DMS79 (cell line): ENCODE data around the gene KDM5A.
"Not testable (repeated sequence)": the region's sequence is repeated elsewhere in the genome, so short reads cannot be mapped to it uniquely, and the experiment has no call there.

ENCODE experiments used
- DNase-seq: peaks from one replicate; lab custom pipeline; 2025; lab: John Stamatoyannopoulos, UW

The KDM5A gene

DNA sequence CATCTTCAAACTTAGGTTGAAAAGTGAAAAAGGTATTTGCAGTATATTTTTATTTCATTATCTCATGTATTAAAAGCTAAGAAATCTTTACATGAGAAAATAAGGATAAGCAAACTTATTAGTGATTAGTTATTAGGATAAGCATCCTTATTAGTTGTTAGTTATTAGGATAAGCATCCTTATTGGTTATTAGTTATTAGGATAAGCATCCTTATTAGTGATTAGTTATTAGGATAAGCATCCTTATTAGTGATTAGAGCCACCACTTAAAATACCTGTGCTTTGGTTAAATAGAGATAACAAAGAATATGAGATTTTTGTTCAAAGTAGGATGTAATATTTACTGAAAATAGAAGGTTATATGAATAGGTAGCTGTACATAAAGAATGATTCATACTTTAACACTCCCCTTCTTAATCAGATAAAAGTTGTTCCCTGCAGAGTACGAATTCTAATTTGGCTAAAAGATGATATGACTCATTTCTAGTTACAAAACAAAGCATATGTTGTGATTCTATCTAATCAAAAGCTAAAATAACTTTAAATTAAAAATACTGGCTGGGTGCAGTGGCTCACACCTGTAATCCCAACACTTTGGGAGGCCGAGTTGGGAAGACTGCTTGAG, 56.4 kb downstream of the KDM5A start:
- no peak for DNase-seq

DNA sequence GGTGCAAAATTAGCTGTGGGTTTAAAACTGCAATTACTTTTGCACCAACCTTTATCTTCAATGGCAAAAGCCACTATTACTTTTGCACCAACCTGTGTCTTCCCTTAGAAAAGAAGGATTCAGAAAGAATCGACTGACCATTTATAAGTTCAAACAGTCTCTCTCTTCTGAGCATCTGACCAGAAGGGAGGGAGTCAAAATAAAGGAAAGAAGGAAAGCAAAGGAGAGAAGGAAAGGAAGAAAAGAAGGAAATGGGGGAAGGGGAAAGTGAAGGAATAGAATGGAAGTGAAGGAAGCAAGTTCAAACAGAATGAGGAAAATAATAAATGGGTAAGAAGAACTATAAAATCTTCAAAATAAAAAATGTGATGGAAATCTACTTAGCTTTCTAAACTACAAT, 57.8 kb downstream of the KDM5A start:
- no peak for DNase-seq

DNA sequence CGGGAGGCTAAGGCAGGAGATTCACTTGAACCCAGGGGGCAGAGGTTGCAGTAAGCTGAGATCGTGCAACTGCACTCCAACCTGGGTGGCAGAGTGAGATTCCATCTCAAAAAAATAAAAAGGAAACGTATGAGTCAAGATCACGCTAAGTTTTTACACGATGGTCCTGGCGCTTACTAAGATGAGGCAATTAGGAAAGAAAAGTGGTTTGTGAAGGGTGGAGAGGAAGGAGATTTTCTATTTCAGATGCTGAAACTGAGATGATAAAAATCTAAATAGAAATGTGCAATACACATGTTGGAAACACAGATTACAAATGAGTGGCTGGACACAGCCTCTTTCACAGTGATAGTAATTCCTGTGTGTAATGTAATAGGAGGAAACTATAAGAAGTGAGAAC, 63.2 kb downstream of the KDM5A start:
- no peak for DNase-seq

GRCh38 chr12:323507-323906, 65.6 kb downstream of the KDM5A start:
- DNase-seq, result no peak

DNA sequence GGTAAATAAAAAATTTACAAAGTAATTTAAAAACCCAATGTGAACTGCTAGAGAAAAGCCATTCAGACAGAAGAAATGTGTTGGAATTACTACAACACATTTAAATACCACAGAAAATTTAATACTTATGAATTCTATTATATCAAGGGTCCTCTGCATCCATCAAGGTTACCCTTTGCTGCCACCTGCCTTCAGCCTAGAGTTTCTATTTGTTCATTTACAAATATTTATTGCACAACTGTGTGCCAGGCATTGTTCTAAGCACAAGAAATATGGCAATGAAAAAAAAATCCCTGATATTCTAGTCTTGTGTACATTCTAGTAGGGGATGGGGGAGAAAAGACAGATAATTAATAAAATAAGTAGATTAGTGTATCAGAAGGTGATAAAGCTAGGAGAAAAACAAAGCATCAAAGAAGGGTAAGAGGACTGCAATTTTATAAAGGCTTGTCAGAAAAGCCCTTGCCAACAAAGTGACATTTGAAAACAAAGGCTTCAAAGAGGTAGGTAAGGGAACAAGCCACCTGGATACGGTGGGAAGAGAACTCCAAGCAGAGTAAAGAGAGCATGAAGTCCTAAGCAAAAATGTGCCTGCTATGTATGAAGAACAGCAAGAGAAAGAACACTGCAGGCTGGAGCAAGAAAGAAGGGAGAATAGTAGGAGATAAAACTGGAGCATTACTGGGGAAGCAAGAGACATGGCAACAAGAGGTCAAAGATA, 67.4 kb downstream of the KDM5A start:
- DNase-seq, result peak; percentile 11

DNA sequence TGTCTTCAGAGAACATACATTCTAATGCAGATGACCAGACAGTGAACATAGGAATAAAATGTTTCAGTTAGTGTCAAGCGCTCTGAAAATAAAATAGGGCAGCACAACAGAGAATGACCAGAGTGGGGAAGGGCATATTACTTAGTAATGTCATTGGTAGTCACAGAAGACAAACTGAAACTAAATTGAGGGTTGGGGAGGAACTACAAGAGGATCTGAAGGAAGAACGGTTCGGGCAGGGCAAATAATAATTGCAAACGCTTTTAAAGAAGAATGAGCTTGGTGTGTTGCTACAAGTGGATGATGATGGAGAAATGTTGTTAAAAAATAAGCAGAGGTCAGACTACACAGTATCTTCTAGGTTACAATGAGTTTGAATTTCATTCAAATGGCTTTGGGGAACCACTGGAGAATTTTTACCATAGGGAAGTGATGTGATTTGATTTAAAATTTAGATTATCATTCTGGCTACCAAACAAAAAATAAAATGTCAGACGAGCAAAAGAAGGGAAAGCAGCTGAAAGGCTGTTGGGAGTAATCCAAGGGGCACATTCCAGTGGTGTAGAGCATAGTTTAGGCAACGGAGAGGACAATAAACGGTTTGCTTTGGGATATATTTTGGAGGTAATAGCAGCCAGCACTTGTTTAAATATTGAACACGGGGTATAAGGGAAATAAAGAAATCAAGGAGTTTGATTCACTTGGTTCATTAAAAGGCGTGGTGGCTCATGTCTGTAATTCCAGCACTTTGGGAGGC, 70.2 kb downstream of the KDM5A start:
- DNase-seq, result no peak

DNA sequence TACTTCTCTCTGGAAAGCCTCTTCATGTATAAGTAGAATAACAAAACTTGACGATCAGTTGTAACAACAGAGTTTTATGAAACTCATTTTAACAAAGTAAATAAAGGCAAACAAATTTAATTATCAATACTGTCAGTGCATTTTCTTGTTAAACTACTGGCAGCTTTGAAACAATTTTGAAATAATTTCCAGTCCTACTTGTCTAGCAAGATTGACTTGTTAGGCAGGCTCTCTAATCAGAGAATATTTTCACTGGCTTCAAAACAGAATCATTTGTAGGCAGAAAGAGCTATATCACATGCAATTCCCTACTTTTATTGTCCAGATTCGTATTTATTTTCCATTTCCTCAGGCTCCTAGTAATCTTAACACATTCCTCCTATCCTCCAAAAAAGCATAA, 80.6 kb downstream of the KDM5A start:
- DNase-seq, result no peak

GRCh38 chr12:307406-307805, 81.7 kb downstream of the KDM5A start:
- DNase-seq, result no peak

DNA sequence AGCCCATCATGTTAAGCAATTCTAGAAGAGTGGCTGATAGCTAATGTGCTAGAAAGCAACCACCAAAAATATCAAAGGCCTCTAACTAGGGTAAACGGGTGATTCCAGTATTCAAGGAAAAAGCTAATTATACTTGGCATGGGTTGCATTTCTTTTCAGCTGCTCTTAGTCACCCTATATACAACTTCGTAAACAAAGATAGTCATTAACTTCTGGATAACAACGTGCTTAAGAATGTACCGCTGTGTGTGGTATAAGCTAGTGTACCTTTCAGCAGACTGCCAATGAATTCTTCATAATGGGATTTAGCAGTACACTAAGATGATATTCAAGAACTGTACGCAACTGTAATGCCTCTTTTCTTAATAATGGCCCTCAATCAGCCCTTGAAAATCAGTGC, 84.3 kb downstream of the KDM5A start:
- peak; percentile 26 for DNase-seq

- DNase-seq, result not testable (repeated sequence)
Observed at GRCh38 chr12:302766-303165, 86.4 kb downstream of the KDM5A start.

DNA sequence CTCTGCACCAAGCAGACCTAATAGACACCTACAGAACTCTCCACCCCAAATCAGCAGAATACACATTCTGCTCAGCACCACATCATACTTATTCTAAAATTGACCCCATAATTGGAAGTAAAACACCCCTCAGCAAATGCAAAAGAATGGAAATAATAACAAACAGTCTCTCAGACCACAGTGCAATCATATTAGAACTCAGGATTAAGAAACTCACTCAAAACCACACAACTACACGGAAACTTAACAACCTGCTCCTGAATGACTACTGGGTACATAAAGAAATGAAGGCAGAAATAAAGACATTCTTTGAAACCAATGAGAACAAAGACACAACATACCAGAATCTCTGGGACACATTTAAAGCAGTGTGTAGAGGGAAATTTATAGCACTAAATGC, 89.0 kb downstream of the KDM5A start:
- not testable (repeated sequence) for DNase-seq

- not testable (repeated sequence) for DNase-seq
Observed at GRCh38 chr12:299511-299910, 89.6 kb downstream of the KDM5A start.

DNA sequence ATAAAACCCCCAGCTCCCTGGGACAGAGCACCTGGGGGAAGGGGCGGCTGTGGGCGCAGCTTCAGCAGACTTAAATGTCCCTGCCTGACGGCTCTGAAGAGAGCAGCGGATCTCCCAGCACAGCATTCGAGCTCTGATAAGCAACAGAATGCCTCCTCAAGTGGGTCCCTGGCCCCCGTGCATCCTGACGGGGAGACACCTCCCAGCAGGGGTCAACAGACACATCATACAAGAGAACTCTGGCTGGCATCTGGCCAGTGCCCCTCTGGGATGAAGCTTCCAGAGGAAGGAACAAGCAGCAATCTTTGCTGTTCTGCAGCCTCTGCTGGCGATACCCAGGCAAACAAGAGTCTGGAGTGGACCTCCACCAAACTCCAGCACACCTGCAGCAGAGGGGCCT, 91.1 kb downstream of the KDM5A start:
- DNase-seq, result not testable (repeated sequence)

DNA sequence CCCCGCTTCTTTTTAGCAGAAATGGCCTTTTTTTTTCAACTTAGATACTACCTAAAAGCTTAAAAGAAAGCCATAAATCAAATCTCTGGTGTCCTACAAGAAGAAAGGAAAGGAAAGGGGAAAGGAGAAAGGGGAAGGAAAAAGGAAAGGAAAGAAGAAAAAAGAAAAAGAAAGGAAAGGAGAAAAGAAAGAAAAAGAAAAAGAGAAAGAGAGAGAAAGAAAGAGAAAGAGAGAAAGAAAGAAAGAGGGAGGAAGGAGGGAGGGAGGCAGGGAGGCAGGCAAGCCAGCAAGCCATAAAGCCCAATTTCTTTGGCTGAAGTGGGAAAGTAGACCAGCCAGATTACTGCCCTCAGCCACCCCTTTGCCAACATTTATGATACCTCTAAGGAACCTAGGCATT, 94.0 kb downstream of the KDM5A start:
- no peak for DNase-seq

DNA sequence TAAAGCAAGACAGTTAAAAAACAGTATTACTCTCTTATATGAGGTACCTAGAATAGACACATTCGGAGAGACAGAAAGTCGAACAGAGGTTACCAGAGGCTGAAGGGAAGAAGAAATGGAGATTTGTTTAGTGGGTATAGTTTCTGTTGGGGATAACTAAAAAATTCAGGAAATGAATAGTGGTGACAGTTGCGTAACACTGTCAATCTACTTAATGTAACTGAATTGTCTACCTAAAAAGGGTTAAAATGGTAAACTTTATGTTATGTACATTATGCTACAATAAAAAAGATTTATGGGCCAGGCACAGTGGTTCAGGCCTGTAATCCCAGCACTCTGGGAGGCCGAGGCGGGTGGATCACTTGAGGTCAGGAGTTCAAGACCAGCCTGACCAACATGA, 95.9 kb downstream of the KDM5A start:
- DNase-seq, result no peak

DNA sequence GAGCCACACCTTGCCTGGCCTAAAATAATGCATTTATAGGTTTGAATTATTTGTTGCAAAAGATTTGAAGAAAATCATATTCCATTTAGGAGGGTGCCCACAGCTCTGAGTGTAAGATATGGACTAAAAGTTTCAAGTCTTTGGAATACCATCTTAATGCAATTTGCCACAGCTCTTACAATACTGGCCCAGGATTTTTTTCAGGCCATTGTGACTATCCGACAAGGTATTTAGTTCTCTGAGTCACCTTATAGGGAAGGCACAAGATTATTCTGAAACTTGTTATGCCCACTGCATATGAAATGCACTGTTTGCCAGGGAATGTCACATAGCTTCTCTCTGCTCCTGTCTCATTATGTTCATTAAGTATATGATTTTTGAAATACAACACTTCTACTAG, 96.9 kb downstream of the KDM5A start:
- DNase-seq, result no peak

GRCh38 chr12:291153-291723, 97.9 kb downstream of the KDM5A start:
- DNase-seq, result no peak

- DNase-seq, result no peak
Observed at GRCh38 chr12:288687-289086, 100.4 kb downstream of the KDM5A start.

DNA sequence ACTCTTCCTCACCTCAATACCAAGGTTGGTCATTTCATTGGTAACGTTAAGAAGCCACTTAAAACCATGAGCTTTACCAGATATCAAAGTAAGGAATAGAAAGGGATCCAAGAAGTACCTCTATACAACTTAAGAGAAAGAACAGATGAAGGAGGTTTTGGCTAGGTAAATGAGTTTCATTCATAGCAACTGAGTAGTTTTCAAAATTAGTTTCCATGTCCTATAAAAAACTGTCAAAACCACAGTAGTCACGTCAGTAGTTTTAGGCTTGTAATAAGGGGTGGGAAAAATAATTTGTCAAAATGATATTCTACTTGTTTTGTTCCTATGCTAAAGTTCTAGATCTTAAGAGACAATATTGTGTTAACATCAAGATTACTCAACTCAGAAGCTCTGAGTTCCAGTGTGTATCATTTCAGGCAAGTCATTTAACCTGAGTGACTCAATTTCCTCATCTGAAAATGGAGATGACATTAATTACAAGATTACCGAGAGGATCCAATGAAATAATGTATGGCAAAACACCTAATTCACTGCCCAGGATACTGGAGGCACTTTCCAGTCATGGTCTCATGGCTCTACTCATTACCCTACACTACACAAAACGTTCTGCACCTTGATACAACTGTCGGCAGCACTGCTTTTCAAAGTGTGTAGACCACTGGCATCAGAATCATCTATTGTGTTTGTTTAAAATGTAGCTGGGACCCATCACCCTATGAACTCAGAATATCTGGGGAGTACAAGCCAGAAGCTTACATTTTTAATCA, 102.4 kb downstream of the KDM5A start:
- no peak for DNase-seq

DNA sequence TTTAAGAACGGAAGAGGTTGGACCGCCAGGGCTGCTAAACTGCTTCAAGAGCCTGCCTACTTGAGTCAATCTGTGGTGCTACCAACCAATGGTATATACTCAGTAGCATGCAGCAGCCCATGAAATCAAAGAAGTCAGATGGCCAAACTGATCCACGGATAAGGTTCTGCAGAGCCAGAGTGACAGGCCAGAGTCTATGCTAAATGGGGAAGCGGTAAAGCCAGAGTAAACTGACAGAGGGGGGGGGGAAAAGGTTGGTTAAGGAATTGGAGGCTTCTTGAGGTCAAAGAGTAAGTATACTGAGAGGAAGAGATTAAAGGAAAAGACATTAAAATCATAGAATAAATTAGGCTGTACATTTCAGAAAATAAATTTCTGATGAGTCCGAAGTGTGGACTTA, 111.1 kb downstream of the KDM5A start:
- no peak for DNase-seq

DNA sequence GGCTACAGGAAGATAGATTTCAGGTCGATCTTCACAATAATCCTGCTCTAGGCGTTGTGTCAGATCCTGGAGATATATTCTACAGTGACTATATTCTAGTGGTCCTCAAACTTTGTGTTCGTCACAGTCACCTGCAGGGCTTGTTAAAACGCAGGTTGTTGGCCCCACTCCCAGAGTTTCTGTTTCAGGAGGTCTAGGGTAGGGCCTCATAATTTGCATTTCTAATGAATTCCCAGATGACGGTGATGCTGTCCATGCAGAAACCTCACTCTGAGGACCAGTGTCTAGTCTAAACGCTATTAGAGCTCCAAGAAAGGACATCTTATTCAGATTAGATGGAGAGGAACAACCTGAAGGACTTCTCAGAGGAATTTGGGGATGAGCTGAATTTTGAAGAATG, 113.3 kb downstream of the KDM5A start:
- no peak for DNase-seq

DNA sequence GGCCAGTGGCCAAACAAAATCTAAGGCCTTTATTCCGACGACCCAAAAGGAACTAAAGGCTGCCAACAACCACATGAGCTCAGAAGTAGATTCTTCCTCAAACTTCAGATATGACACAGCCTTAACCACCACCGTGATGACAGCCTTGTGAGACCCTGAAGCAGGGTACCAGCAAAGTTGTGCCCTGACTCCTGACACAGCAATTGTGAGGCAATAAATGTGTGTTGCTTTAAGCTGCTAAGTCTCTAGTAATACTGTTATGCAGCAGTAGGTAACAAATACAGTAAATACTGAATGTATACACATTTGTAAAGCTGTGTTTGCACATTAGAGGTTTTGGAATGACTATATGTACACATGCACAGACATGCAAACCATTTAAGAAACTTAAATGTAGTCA, 115.7 kb downstream of the KDM5A start:
- DNase-seq, result no peak
